C1 segment of cervical spinal cord (tissue), 14 donors: ENCODE measurements around the gene ZNF101.
A peak's percentile ranks its signal among the peaks of the same experiment; 100 is the strongest.

ENCODE experiments used
- DNase-seq, 14 donors: peaks; one replicate each; lab custom pipeline; 2025; lab: John Stamatoyannopoulos, UW

Gene ZNF101

GRCh38 chr19:19668230-19669012 is at the start of gene ZNF101:
Gene ZNF101 (plus strand): TSS chr19:19668839. CDS start chr19:19668964, 125 bp downstream.
- DNase-seq, result peak; percentile 67 to 93 (median 84)

GRCh38 chr19:19619181-19619848 is 49.3 kb upstream of the ZNF101 start:
- DNase-seq, result no peak

- DNase-seq, result no peak
Observed at GRCh38 chr19:19619849-19620210, 48.8 kb upstream of the ZNF101 start.

GRCh38 chr19:19623383-19623782 is 45.3 kb upstream of the ZNF101 start:
- DNase-seq, result no peak

GRCh38 chr19:19624032-19624570 is 44.5 kb upstream of the ZNF101 start:
- no peak for DNase-seq

- no peak for DNase-seq
Observed at GRCh38 chr19:19626516-19627472, 41.8 kb upstream of the ZNF101 start.

- no peak for DNase-seq
Observed at GRCh38 chr19:19627621-19628500, 40.8 kb upstream of the ZNF101 start, which contains the start of gene LPAR2. Gene LPAR2 (minus strand): TSS chr19:19628220. CDS start chr19:19627275, 945 bp downstream.

- no peak for DNase-seq
Observed at GRCh38 chr19:19628501-19629134, 40.0 kb upstream of the ZNF101 start.

- DNase-seq, result no peak
Observed at GRCh38 chr19:19630062-19630414, 38.6 kb upstream of the ZNF101 start.

GRCh38 chr19:19630426-19630825 is 38.2 kb upstream of the ZNF101 start:
- no peak for DNase-seq

GRCh38 chr19:19631346-19631745 is 37.3 kb upstream of the ZNF101 start:
- DNase-seq, result no peak

- no peak for DNase-seq
Observed at GRCh38 chr19:19632661-19633060, 36.0 kb upstream of the ZNF101 start.

GRCh38 chr19:19633711-19634515 is 34.7 kb upstream of the ZNF101 start:
- no peak for DNase-seq

- DNase-seq, result no peak
Observed at GRCh38 chr19:19634516-19635312, 33.9 kb upstream of the ZNF101 start.

- no peak for DNase-seq
Observed at GRCh38 chr19:19635313-19635702, 33.3 kb upstream of the ZNF101 start.

GRCh38 chr19:19636573-19637185 is 32.0 kb upstream of the ZNF101 start:
- no peak for DNase-seq

- no peak for DNase-seq
Observed at GRCh38 chr19:19637186-19637522, 31.5 kb upstream of the ZNF101 start.
